Measurements from ENCODE around the gene SOX8. TPM values are rescaled to one million over a fixed set of nuclear protein-coding genes. Genes with fewer than 3 reads are reported as not detected.

Gene SOX8
- polyA plus RNA-seq, 10 donors, result 29.4 to 38.0 (median 31.9) TPM

GRCh38 chr16:1003391-1004347 is 22.1 kb downstream of the SOX8 start:
- no peak for DNase-seq

- no peak for DNase-seq
Observed at GRCh38 chr16:1005286-1005685, 23.7 kb downstream of the SOX8 start.

- DNase-seq, result no peak
Observed at GRCh38 chr16:1006781-1007180, 25.2 kb downstream of the SOX8 start.

GRCh38 chr16:1007284-1007850 is 25.8 kb downstream of the SOX8 start:
- no peak for DNase-seq

- no peak for DNase-seq
Observed at GRCh38 chr16:1008085-1008484, 26.5 kb downstream of the SOX8 start.

- DNase-seq, result no peak
Observed at GRCh38 chr16:1009358-1010150, 28.0 kb downstream of the SOX8 start.

GRCh38 chr16:1010251-1010650 is 28.7 kb downstream of the SOX8 start:
- DNase-seq, result no peak

GRCh38 chr16:1010815-1011214 is 29.2 kb downstream of the SOX8 start:
- DNase-seq, result no peak

GRCh38 chr16:1011316-1012082 is 29.9 kb downstream of the SOX8 start:
- DNase-seq, result no peak

- DNase-seq, result no peak
Observed at GRCh38 chr16:1012135-1012534, 30.6 kb downstream of the SOX8 start.

GRCh38 chr16:1012722-1013592 is 31.4 kb downstream of the SOX8 start:
- no peak for DNase-seq

GRCh38 chr16:1013593-1013900 is 32.0 kb downstream of the SOX8 start:
- DNase-seq, result no peak

- no peak for DNase-seq
Observed at GRCh38 chr16:1014221-1014620, 32.7 kb downstream of the SOX8 start.

- no peak for DNase-seq
Observed at GRCh38 chr16:1014771-1015495, 33.4 kb downstream of the SOX8 start.

- no peak for DNase-seq
Observed at GRCh38 chr16:1018447-1019198, 37.1 kb downstream of the SOX8 start.

GRCh38 chr16:1019231-1020090 is 37.9 kb downstream of the SOX8 start:
- peak in 1 of 3 donors; percentile 78 for DNase-seq

GRCh38 chr16:1020091-1020399 is 38.5 kb downstream of the SOX8 start:
- DNase-seq, result no peak

GRCh38 chr16:1020591-1020990 is 39.0 kb downstream of the SOX8 start:
- no peak for DNase-seq
